GM18520 (cell line): Measurements from ENCODE around the gene RPS21.

Experiments
- ATAC-seq: cut with Tn5 transposase; IDR thresholded peaks from one replicate; pipeline ENCODE4 v1.9.1; 2021; ENCODE audit not compliant: unreplicated experiment

The RPS21 gene

GRCh38 chr20:62409086-62409853 is 22.4 kb downstream of the RPS21 start:
- ATAC-seq = no peak

GRCh38 chr20:62409931-62410745 is 23.2 kb downstream of the RPS21 start:
- ATAC-seq = no peak

GRCh38 chr20:62410746-62411478 is 24.0 kb downstream of the RPS21 start:
- ATAC-seq = no peak

- ATAC-seq = no peak
Observed at GRCh38 chr20:62411479-62412193, 24.7 kb downstream of the RPS21 start.

- no peak for ATAC-seq
Observed at GRCh38 chr20:62412194-62413024, 25.5 kb downstream of the RPS21 start.

GRCh38 chr20:62413025-62413570 is 26.2 kb downstream of the RPS21 start:
- ATAC-seq = no peak

GRCh38 chr20:62413896-62414481 is 27.1 kb downstream of the RPS21 start:
- ATAC-seq = no peak

- no peak for ATAC-seq
Observed at GRCh38 chr20:62415354-62416111, 28.6 kb downstream of the RPS21 start.

GRCh38 chr20:62416651-62417637 is 30.0 kb downstream of the RPS21 start:
- ATAC-seq = no peak

GRCh38 chr20:62417981-62418708 is 31.2 kb downstream of the RPS21 start:
- no peak for ATAC-seq

- no peak for ATAC-seq
Observed at GRCh38 chr20:62418709-62419487, 32.0 kb downstream of the RPS21 start.

- ATAC-seq = no peak
Observed at GRCh38 chr20:62419759-62420158, 32.9 kb downstream of the RPS21 start.

GRCh38 chr20:62420846-62421715 is 34.2 kb downstream of the RPS21 start:
- ATAC-seq = no peak

- ATAC-seq = no peak
Observed at GRCh38 chr20:62421716-62421990, 34.8 kb downstream of the RPS21 start.

GRCh38 chr20:62422636-62423325 is 35.9 kb downstream of the RPS21 start:
- no peak for ATAC-seq
